HEK293 (cell line): Measurements from ENCODE around the gene RASSF8.

Experiments used
- KLF1 ChIP-seq: fragments of 450-650 bp; formaldehyde crosslinking; IDR thresholded peaks from 2 replicates; pipeline ENCODE4 v1.5.1; 2016; ENCODE audit warnings: missing biosample characterization, missing genetic modification characterization
- ZBTB7A ChIP-seq: fragments of 450-650 bp; formaldehyde crosslinking; IDR thresholded peaks from 2 replicates; pipeline ENCODE4 v1.5.1; 2016; ENCODE audit warnings: low read depth, missing biosample characterization, missing genetic modification characterization
- ZIC2 ChIP-seq: fragments of 450-650 bp; formaldehyde crosslinking; IDR thresholded peaks from 2 replicates; pipeline ENCODE4 v1.5.1; 2016; ENCODE audit warnings: missing biosample characterization, missing genetic modification characterization
- ZNF121 ChIP-seq: fragments of 450-650 bp; formaldehyde crosslinking; IDR thresholded peaks from 2 replicates; pipeline ENCODE4 v1.5.1; 2016; ENCODE audit warnings: missing biosample characterization, missing genetic modification characterization
- ZNF449 ChIP-seq: fragments of 450-650 bp; formaldehyde crosslinking; IDR thresholded peaks from 2 replicates; pipeline ENCODE4 v1.5.1; 2017; ENCODE audit warnings: missing biosample characterization, mild to moderate bottlenecking, missing genetic modification characterization, moderate library complexity
- TF ChIP-seq, protein P1 (sequence below): fragments of 450-650 bp; formaldehyde crosslinking; IDR thresholded peaks from 2 replicates; pipeline ENCODE4 v1.5.1; 2016; ENCODE audit warnings: missing biosample characterization, missing genetic modification characterization

DNA sequence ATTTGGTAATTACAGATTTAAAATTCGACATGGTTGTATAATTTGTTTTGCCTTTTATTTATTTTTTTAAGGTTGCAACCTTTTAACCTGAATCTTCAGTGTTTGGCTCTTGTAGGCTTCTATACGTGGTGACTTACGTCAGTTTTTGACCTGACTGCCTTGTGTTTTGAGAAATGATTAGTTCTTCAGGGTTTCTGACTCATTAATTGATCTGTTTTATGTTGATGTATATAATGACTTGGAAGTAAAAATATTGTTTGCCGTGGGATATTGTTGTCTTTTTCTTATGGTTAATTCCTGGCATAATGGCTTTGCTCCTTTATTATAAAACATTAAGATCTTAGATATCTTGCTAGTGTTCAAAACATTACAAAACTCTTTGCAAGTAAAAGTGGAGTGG is 2.5 kb downstream of the RASSF8 start:
- TF ChIP-seq ZNF449 (tag by site-specific recombination), result no peak
- no peak for TF ChIP-seq ZNF121 (tag by site-specific recombination)
- TF ChIP-seq KLF1 (tag by site-specific recombination), result no peak
- TF ChIP-seq ZIC2, result no peak
- no peak for TF ChIP-seq ZBTB7A (tag by site-specific recombination)
- TF ChIP-seq, protein P1, sequence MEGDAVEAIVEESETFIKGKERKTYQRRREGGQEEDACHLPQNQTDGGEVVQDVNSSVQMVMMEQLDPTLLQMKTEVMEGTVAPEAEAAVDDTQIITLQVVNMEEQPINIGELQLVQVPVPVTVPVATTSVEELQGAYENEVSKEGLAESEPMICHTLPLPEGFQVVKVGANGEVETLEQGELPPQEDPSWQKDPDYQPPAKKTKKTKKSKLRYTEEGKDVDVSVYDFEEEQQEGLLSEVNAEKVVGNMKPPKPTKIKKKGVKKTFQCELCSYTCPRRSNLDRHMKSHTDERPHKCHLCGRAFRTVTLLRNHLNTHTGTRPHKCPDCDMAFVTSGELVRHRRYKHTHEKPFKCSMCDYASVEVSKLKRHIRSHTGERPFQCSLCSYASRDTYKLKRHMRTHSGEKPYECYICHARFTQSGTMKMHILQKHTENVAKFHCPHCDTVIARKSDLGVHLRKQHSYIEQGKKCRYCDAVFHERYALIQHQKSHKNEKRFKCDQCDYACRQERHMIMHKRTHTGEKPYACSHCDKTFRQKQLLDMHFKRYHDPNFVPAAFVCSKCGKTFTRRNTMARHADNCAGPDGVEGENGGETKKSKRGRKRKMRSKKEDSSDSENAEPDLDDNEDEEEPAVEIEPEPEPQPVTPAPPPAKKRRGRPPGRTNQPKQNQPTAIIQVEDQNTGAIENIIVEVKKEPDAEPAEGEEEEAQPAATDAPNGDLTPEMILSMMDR (tag by site-specific recombination), result no peak
